Hematopoietic multipotent progenitor cell treated with erythropoietin and hydrocortisone succinate and interleukin-3 and kit ligand, for 4 days (in vitro differentiated cells): Measurements from ENCODE around the gene FHL3.
"Not testable (repeated sequence)": the region's sequence is repeated elsewhere in the genome, so short reads cannot be mapped to it uniquely, and the experiment has no call there.

Source experiments
- DNase-seq: peaks from one replicate; pipeline ENCODE4 v3.0.0-alpha.2; 2015

FHL3 gene

DNA sequence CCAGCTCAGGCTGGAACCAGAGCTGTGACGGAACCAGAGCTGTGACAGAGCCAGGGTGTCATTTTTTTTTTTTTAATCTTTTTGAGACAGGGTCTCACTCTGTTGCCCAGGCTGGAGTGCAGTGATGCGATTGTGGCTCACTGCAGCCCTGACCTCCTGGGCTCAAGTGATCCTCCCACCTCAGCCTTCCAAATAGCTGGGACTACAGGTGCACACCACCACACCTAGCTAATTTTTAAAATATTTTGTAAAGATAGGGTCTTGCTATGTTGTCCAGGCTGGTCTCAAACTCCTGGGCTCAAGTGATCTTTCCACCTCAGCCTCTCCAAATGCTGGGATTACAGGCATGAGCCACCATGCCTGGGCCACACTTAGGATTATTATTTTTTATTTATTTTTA is 27.7 kb upstream of the FHL3 start:
- not testable (repeated sequence) for DNase-seq

DNA sequence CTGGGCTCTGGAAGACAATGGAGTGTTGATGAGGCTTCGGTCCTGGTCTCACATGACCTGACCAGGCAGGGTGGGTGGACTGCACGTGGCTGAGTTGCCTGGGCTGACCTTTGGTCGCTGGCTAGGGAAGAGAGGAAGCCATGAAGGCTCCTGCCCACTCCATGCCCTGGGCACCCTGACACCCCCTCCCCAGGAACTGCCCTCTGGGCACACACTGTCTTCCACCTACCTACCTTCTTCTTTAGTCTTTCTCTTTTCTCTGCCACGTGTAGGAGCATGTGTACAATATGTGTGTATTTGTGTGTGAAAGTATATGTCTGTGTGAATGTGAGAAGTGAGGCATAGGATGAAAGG is 26.2 kb upstream of the FHL3 start:
- DNase-seq, result no peak

DNA sequence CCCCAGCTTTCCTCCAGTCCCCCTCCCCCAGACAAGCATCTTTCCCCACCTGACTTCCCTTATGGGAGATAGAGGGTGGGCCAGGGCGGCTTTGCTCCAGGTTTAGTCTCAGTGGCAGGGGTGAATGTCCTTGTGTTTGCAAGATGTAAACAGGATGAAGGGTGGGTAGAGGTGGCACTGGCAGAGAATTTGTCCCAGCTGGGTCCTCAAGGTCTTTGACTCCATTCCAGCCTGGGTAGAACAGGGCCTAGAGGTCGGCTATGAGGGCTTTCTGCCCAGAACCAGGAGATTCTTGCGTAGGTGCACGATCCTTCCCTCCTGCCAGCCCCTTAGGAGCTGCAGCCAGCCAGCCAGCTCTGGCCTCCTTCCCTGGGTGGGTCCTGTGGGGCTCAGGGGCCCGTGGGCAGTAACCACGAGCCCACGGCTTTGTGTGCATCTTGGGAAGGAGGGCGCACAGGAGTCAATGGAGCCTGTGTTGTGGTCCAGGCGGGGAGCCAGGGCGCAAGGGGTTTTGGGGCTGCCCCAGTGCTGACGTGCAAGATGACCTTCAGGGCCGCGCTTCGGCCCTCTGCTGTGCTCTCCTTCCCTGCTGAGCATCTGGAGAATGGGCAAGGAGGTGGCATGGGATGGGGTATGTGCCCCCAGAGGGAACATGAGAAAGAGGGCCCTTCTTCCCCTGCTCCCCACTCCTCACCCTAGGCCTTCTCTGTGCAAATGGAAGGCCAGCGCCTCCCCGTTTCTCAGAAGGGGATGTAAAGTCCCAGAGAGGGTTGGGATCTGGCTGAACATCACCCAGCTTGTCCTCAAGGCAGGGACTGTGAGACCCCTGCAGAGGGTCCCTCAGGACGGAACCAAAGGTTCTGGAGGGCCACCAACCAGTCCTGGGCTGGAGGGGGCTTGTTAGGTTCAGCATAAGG is 25.5 kb upstream of the FHL3 start:
- DNase-seq, result no peak

DNA sequence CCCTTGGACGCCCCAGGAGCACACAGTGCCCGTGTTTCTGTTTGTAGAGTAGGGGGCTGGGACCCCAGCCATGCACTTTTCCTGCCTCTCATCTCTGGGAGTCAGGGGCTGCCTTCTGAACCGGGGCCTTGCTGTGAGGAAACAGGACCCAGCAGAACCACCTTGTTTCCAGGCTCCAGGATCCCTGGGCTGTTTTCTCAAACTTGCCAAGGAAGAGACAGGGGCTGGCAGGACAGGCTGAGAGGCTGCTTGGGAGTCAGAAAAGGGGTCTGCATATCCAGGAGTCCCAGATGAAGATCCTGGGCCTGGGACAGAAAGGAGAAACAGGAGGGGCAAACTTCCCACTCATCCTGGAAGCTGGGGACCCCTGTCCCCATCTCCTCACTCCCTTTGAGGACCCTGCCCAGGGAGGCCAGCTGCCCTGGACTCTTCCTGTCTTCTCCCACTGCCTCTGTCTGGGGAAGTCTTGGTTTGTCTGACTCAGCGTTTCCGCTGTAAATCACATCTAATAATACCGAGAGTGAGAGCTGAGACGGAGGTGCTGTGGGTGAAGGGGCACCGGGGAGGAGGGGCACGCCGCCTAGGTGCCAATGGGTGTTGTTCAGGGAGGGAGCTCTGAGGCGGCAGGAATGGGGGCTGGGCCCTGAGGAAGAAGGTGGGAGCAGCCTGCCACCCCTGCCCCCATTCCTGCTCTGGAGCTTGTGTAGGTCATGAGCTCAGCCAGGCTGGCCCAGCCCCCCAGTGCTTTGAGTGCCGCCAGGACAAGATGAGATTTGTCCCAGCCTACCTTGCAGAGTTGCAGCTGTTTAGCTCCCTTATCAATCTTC is 24.6 kb upstream of the FHL3 start:
- peak; percentile 49 for DNase-seq

DNA sequence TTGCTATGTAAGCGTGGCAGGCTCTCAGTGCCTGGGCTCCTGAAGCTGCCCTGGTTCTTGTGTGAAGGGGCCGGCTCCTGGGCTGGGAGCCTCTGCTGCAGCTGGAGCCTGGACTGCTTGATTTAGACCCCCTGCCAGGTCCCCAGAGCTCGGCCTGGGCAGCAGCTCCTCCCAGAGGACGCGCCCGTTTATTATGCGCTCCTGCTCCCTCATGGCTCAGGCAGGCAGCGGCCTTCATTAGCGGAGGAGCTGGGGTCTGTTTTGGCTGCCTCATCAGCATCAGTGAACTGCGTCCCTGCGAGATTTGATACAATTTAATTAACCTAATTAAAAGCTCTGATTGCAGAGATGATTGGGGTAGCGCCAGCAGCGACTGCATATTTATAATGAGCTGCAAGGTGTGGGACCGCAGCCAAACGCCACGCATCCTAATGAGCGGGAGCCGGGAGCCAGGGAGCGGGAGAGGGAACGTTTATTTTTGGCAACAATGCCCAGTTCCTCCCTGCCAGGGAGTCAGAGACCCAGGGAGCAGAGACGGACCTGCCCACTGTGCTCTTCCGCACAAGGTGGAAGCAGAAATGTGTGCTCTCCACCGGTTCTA is 23.9 kb upstream of the FHL3 start:
- DNase-seq, result no peak

DNA sequence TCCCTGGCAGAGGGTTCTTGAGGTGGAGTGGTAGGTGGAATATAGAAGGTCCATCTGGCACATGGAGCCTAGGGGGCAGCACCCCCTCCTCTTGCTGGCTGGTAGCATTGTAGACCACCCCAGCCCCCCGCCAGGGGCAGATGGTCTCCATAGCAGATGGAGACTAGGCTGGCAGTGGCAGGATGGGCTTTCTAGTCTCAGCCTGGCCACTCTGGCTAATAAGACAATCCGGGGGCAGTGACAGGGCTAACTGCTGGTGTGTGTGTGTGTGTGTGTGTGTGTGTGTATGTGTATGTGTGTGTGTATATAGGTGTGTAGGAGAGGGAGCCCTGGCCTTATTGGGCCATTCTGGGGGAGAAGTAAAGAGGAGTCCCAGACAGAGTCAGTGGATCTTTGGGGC is 23.4 kb upstream of the FHL3 start:
- DNase-seq, result no peak

DNA sequence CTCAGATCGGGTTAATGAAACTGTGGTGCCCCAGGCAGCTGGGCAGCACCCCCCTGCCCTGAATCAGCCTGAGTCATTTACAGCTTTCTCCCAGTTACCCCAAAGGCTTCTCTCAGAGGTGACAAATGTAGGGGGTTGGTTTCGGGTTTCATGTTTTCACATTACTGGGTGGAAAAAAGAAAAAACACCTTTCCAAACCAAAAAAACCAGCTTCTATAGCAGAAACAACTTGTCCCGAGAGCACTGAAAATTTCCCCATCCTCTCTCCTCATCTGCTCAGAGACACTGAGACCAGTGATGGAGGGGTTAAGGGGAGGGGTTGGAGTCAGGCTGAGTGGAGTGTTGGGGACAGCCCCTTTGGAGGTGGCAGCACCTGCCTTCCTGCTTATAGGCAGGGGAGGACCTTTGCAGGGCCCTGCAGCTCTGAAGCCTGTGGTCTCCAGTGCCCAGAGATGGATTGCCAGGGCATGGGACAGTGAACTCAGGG is 22.8 kb upstream of the FHL3 start:
- DNase-seq, result no peak

DNA sequence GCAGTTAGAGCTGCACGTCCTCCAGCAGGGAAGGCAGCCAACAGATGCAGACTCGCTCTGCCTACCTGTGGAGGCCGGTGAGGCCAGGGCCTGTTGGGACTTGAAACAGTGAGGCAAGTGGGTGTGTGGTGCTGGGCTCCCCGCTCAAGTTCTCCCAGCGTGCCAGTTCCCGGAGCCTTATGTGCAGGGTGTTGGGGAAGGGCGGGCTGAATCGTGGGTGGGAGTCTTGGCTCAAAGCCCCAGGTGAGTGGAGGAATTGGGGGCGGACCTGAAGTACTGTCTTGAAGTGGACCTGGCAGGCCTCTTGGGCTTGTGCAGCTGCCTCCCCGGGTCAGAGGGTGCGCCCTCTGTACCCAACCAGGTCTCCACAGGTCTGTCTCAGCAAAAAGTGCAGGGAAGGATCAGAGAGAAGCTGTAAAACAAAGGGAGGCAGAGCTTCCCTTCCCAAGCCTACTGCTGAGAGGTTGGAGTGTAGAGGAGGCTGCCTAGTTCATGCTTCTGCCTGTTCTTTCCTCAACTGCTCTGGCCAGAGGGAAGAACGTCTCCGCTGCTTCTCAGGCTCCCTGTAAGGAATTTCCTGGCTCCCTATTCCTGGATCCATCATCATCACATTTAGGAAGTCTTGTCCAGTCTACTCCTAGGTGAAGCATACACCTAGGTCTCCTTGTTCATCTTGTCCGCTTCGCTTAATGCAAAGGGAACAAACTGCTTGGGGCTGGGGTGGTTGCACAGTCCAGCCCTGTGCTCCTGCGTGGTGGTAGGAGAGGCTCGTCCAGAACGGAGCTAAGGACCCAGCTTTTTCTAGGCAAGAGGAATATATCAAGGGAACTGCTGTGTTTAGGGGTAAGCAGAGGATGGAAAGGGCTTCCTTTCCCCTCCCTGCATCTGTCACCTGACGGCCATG is 22.1 kb upstream of the FHL3 start:
- no peak for DNase-seq

DNA sequence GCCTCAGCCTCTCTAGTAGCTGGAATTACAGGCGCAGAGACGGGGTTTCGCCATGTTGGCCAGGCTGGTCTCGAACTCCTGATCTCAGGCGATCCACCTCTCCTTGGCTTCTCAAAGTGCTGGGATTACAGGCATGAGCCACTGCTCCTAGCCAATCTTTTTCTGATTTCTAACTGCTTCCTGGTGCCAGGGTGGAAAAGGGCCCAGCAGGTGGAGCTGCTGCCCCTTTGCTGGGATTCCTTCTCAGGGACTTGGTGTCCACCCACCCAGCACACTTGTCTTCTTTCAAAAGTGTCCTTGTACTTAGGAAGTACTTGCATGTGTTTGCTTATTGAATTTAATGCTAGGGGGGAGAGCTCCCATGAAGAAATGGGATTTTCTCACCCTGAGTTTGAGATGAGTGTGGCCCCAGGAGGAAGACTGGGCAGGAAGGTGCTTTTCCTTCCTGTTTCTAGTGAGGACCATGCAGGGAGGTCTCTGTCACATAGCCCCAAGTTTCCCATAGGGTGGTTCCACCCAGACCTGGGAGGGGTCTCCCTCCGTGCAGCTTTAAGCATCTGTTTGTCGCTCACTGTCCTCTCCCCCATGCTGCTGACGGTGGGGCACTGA is 21.4 kb upstream of the FHL3 start:
- DNase-seq, result peak; percentile 66

DNA sequence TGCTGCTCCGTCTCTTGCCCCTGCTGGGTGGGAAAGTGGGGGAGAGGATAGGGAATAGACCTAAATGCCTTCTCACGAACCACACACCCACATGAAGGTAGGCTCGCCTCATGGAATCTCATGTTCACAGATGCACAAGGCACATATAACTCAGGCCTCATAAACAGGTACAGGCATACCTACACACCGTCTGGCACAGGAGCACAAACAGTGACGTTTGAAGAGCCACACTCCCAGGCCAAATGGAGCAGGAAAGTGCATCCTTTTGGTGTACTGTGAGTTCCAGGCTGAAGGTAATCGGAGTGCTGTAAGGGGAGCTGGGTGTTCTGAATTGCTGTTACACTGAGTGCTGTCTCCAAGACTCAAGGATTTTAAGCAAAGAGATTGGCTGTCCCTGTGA is 20.4 kb upstream of the FHL3 start:
- DNase-seq, result no peak

DNA sequence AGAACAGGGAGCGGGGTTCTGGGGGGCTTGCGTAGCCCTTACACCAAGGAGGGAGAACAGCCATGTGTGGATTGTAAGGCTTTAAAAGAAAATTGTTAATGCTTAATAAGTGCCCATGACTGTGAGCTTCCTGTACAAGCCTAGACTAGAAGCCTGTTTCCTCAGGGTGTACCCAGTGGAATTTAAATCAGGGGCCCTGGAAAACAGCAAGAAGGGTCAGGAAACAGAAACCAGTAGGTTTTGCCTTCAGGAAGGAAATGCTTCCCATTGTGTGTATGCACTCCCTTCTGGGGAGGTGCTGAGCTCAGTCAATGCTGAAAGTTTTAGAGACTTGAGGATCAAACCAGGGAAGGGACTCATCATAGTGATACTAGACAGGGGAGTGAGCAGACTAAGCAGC is 19.9 kb upstream of the FHL3 start:
- DNase-seq, result no peak

DNA sequence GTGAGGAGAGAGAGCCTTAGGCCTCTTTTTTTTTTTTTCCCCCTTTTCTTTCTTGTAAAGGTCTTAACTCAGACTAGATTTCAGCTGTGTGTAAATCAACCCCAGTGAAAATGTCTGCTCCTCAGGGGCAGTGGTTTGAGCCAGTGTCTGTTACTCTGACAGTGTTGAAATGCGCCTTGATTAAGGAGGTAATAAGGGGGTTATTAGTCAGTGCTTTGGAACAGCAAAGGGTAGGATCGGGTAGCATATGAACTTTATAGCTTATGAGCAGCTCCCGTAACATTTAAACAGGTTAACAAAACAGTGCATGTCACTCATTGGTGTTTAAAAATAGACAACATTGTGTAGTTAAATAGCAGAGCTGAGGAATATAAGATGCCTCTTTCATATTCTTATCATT is 17.5 kb upstream of the FHL3 start:
- no peak for DNase-seq

DNA sequence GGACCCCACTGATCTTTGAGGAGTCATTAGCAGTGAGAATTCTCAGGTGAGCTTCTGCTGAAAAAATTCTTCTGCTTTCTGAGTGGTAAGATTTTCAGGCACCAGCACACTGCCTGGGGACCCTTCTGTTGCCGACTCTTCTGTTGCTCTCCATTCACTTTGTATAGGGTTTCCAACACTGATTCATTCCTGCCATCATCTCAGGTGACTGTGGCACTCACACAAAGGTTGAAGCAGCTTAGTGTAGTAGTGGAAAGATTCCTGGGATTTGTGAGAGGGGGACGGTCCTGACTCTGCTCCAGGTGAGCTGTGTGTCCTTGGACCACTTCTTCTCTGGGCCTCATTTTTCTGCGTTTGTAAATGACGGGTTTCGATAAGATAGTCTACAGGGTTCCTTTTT is 16.7 kb upstream of the FHL3 start:
- DNase-seq, result no peak

DNA sequence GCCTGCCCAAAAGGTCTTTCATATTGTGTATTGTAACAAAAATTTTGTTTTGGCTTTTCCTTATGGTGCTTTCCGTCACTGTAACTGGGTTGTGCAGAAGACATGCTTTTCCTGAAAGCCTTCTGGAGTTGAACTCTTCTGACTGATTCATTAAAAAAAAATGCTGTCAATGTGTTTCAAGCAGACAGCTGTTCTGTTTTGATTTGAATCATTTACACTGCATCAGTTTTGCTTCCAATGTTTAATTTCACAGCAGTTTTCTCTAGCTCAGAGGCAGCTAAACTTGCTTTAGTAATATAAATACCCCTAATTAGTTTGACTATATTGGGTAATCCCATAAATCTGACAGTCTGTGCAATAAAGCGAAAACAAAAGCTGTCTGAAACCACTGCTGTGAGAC is 15.1 kb upstream of the FHL3 start:
- DNase-seq, result no peak

DNA sequence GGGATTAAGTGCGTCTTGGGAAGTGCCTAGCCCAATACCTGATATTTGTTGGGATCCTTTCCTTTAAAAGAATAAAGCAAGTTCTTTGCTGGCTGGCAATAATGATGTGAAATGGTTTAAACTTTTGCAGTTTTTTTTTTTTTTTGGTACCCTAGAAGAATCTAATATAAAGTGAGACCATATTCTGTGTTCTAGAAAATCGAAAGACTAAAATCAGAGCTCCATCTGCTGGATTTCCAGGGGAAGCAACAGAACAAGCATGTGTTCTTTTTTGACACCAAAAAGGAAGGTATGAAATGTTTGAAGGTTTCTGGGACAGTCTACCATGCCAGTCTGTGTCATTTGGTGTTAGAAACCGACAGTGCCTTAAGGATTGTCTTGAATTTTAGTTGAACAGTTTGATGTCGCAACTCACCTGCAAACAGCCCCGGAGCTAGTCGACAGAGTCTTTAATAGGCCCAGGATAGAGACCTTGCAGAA is 13.6 kb upstream of the FHL3 start:
- peak; percentile 80 for DNase-seq

DNA sequence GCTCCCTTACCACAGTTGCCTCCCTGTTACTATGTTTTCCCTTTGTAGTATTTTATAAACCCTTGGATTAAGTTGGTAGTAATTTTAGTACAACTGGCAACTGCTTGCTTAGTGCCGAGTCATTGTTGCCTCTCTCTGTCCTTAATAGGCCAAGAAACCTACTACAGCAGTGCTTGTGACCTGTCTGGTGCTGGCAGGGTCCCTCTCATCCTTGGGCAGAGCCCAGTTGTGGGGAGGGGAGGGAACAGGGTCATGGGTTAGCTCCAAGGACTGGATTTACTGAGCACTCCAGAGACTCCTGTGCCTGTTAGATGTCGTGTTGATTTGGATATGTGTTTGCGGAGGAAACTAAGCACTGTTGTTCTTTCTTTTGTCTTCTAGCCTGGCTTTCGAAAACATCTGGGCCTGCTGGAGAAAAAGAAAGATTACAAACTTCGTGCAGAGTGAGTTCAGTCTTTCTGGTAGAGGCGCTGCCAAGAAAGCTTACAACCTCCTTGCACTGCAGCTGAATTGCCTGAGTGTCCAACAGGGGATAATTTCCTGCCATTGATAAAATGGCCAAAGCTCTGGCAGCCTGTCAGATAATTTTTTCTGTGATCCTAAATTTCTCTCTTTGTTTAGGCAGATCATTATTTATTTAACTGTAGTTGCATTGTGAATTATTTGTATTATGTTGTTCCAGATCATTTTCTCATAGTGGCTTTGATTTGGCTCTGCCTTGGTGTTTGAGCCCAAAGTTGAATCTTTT is 10.8 kb upstream of the FHL3 start:
- DNase-seq, result no peak

DNA sequence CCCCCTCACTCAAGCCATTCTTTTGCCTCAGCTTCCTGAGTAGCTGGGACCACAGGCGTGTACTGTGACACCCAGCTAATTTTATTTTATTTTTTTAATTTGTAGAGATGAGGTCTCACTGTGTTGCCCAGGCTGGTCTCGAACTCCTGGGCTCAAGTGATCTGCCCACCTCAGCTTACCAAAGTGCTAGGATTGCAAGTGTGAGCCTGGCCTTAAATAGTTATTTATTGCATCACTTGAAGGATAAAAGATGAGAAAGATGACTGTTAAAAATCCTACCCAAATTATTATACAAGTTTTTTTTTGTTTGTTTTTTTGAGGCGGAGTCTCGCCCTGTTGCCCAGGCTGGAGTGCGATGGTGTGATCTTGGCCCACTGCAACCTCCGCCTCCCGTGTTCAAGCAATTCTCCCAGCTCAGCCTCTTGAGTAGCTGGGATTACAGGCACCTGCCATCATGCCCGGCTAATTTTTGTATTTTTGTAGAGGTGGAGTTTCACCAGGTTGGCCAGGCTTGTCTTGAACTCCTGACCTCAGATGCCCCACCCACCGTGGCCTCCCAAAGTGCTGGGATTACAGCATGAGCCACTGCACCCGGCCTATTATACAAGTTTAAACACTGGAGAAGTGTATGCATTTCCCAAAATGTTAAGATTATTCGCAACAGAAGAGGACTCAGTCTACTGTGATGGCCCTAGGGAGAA is 9.6 kb upstream of the FHL3 start:
- no peak for DNase-seq

DNA sequence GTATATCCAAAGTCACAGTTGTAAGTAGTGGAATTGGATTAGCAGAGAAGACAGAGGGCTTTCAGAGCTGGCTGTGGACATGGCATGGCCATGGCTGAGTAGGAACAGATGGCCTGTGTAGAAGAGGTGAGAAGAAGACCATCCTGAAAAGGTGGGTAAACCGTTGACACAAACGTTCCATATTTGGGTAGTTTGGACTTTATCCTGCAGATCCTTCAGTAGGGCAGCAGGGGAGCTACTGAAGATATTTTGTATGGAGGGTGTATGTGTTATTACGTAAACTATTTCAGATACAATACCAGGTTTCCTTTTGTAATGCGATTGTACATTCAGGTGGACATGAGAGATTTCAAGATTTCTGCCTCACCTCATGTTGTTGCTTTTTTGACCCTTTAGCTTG is 8.9 kb upstream of the FHL3 start:
- peak; percentile 49 for DNase-seq

DNA sequence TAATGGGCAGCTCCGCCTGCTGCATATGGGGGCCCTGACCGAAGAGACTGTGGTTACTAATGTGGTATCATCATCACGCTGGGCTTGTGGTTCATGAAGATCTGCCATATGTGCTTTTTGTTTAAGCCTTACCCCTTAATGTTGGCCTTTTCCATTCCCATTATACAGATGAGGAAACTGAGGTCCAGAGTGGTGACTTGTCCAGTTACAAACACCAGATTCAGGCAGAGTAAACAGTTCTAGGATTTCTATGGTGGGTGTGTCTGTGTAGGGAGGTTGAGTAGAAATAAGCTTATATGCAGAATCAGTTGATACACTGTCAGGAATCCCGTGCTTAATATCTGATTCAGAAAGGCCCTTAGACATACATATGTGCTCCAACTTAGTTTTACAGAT is 7.9 kb upstream of the FHL3 start:
- DNase-seq, result no peak

DNA sequence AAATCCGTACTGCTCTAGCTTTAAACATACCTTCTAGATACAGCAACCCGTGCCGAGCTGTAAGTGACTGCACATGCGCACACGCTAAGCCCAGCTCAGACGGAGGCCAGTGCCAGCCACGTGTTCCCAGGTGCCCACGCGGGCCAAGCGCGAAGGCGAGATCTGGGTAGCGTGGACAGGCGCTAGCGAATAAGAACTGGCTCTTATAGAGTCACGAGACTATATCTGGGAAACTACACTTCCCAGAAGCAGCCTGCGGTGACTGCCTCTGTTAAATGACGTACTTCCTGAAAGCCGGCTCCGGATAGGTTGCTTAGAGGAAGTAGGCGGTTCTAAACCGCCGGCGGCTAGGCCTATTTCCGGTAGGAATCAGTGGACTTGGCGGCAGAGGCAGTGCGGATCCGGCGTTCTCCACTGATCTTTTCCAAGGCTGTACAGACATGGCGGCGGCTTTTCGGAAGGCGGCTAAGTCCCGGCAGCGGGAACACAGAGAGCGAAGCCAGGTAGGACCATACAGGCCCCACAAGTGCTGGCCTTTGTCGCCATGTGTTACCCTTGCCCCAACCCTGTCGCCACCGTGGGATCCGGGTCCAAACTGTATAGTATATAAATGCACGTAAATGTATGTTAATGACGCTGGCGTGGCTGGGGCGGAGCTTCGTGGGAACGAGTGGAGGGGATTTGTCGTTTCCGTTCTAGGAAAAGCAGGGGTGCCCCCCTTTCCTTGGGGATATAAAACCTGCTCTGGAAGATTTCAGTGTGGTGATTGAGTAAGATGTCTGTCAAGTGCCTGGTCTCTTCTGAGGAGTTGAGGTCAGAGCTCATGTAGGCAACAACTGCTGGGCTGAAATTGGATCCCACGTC is 7.3 kb upstream of the FHL3 start, which contains the start of gene UTP11:
Gene UTP11 (plus strand): TSS at position 372 of the 864 bp plus-strand sequence. CDS start 69 bp downstream, at position 441.
- peak; percentile 99 for DNase-seq
